Endometrium (tissue), 2 donors: ENCODE results near the gene ATPAF1.
"Not testable (repeated sequence)": the region's sequence is repeated elsewhere in the genome, so short reads cannot be mapped to it uniquely, and the experiment has no call there.

Source experiments
- FAIRE-seq: peaks from 2 replicates; lab custom pipeline; 2012; peaks lifted over from hg19 to GRCh38; lab: Jason Lieb, UNC
- donor health status: control.
- donor health status: control.

Gene ATPAF1

GRCh38 chr1:46667782-46668760 lies at the start of gene ATPAF1:
TSS of gene ATPAF1 (minus strand) at chr1:46668364. CDS start at chr1:46668322, 42 bp downstream.
- FAIRE-seq, result no peak

- no peak for FAIRE-seq
Observed at GRCh38 chr1:46717654-46718053, 49.5 kb upstream of the ATPAF1 start.

- FAIRE-seq, result no peak
Observed at GRCh38 chr1:46714976-46715375, 46.8 kb upstream of the ATPAF1 start.

- FAIRE-seq, result no peak
Observed at GRCh38 chr1:46708121-46708520, 40.0 kb upstream of the ATPAF1 start.

GRCh38 chr1:46705408-46705807 lies 37.2 kb upstream of the ATPAF1 start:
- no peak for FAIRE-seq

- no peak for FAIRE-seq
Observed at GRCh38 chr1:46703927-46704641, 35.9 kb upstream of the ATPAF1 start.

GRCh38 chr1:46699666-46700065 lies 31.5 kb upstream of the ATPAF1 start:
- no peak for FAIRE-seq

GRCh38 chr1:46697053-46697452 lies 28.9 kb upstream of the ATPAF1 start:
- FAIRE-seq, result no peak

- FAIRE-seq, result not testable (repeated sequence)
Observed at GRCh38 chr1:46694676-46695075, 26.5 kb upstream of the ATPAF1 start.

- no peak for FAIRE-seq
Observed at GRCh38 chr1:46692811-46693770, 24.9 kb upstream of the ATPAF1 start.

- no peak for FAIRE-seq
Observed at GRCh38 chr1:46691997-46692790, 24.0 kb upstream of the ATPAF1 start.

- no peak for FAIRE-seq
Observed at GRCh38 chr1:46690931-46691421, 22.8 kb upstream of the ATPAF1 start.

- no peak for FAIRE-seq
Observed at GRCh38 chr1:46689897-46690296, 21.7 kb upstream of the ATPAF1 start.

GRCh38 chr1:46689356-46689755 lies 21.2 kb upstream of the ATPAF1 start:
- FAIRE-seq, result no peak

- no peak for FAIRE-seq
Observed at GRCh38 chr1:46687921-46688509, 19.9 kb upstream of the ATPAF1 start.

- FAIRE-seq, result peak; percentile 66
Observed at GRCh38 chr1:46687093-46687659, 19.0 kb upstream of the ATPAF1 start.

- no peak for FAIRE-seq
Observed at GRCh38 chr1:46686255-46686654, 18.1 kb upstream of the ATPAF1 start.

- FAIRE-seq, result no peak
Observed at GRCh38 chr1:46684670-46685069, 16.5 kb upstream of the ATPAF1 start.

- no peak for FAIRE-seq
Observed at GRCh38 chr1:46682064-46682463, 13.9 kb upstream of the ATPAF1 start.
